Head of caudate nucleus (tissue), 42 donors: ENCODE measurements around the gene ZFHX3.

Source experiments
- DNase-seq, 42 donors: peaks; one replicate each; pipeline versions ENCODE4 v3.0.0 to v3.0.0-alpha.2; 2020 to 2021; ENCODE audit warnings: mixed read lengths in 7 of 42
- intact Hi-C: fragments of 100-400 bp; cut with DNase I; formaldehyde crosslinking; loops from one replicate; pipeline ENCODE4 v1.15.0; 2022

Gene ZFHX3

DNA sequence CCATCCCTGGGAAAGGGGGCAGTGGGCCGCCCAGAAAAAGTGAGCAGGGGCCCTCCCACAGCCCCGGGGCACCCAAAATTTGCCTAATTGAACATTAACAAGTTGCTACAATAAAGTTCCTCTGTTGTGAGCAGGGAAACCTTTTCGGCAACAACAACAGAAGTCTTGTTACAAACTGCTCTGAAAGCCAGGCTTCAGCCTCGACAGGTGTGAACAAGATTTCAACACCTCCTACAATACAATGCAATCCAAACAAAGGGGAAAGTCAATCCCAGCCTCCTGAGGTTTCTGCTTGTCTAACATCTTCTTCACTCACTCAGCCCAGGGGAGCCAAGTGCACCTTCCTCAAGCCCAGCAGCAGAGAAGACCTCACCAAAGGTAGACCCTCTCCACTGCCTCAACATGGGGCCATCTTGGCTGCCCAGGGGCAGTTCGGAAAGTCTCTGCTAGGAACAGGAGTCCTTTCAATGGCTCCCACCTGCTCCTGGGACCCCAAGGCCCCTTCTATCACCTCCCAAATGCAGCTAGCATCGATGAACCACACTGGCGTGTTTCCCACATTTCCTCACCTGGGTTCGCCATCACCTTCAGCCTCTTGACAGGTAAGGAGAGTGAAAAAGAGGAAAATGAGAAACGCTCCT is 19.1 kb downstream of the ZFHX3 start:
- intact Hi-C loops, result no loop called here
- DNase-seq, result peak in 2 of 42 donors; percentile 7 to 9

GRCh38 chr16:73028263-73028662 is 19.7 kb downstream of the ZFHX3 start:
- intact Hi-C loops, result no loop called here

DNA sequence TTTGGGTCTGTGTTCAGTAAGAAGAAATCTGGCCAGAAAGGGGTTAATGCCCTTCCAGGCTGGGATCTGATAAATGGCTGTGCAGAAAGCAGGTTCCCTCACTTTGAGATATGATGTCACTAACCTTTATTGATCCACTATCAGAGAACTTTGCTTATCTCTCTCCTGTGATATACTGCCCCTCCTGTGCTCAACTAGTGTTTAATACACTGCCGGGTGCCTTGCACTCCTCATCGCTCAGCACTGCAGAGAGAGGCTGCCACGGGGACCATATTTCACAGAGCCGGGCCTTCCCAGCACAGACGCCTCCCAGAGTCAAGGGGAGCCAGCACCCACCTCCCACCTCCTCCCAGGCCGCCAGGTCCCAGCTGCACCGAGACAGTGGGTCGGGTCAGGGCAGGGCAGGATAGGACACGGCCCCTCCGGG is 20.2 kb downstream of the ZFHX3 start:
- no peak for DNase-seq
- intact Hi-C loops, result no loop called here

More at GRCh38 chr16:73028263-73028662, 19.7 kb downstream of the ZFHX3 start:
- peak in 1 of 42 donors; percentile 1 for DNase-seq

DNA sequence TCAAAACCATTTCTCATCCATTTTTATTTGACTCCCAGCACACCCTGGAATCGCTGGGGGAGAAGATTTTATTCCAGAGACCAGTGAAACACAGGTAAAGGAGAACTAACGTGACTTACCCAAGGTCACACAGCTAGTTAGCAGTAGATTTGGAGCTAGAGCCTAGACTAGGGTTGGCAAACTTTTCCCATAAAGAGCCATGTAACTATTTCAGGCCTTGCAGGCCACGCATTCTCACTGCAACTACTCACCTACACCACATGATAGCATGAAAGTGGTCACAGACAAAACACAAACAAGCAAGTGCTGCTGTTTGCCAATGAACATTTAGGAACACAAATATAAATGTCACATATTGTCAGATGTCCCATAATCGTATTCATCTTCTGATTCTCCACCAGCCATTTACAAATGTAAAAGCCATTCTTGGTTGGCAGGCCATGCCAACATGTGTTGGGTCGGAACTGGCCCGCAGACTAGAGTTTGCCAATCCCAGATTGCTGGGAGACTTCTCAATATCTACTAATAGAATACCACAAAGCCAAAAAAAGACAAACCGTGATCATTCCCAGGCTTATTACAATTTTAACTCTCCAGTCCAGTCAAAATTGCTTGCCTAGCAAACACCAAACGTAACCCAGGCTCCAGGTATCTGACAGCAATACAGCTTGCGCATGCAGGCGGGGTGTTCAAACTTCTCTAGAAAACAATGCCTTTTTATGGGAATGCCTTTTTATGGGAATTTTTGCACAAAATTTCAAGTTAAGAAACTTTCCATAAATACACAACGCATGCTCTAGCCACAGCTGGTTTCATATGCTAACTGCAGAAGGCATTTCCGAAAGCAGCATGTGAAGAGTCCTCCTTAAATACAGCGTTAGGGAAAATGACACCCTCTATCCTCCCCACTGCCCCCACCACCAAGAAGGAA is 20.9 kb downstream of the ZFHX3 start:
- intact Hi-C loops, result no loop called here
- DNase-seq, result no peak

- intact Hi-C loops, result no loop called here
- DNase-seq, result peak in 1 of 42 donors; percentile 3
Observed at GRCh38 chr16:73025856-73026210, 22.1 kb downstream of the ZFHX3 start.

DNA sequence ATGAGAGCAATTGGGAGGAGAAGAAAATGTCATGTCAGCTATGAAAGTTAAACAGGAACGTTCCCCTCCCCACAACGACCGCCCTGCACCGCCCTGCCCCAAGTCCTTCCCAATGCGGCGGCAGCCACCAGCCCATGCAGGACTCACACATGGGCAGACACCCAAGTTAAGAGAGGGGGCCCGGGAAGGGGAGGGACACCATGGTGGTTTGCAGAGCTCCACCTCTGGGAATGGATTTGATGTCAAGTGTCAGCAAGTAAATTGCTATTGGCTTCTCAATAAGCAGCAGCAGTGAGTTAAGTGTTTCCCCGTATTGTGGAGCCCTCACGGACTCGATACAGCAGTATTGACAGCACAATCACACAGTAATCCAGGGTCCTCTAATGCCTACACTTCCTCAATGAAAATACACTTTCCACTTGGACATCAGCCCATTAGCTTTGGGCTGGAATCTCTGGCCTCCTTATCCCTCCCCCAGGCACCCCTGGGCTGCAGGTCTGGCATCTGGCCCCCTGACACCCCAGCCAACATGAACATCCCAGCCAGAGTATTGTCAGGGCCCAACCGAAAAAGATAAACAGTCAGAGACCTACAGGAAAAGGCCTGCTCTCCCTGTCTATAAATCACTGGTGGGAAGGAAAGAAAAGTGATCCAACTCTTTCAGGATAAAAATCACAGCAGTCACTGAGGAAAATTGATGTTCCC is 22.6 kb downstream of the ZFHX3 start:
- intact Hi-C loops, result no loop called here
- peak in 1 of 42 donors; percentile 16 for DNase-seq

DNA sequence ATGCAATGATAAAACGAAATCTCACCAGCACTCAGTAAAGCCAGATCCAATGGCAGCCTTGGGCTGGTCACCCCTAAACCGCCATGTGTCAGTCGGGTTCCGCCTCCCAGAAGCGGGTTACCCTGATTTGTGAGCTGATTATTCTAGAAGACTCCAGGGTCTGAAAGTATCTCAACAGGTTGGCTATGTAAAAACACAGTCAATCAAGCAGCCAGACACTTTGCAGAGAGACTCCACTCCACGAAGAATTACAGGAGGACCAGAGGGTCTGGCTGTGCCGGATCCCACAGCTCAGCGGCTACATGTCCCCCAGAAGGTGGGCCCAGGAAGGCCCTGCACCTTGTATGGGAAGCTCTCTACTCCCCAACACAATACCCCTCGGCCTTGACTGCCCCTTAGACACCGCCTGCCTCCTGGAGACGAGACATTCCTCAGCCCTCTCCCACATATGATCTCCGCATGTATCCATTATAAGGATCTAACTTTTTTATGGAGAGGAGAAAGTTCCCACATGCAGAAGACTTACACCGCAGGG is 23.3 kb downstream of the ZFHX3 start:
- DNase-seq, result peak in 1 of 42 donors; percentile 7
- intact Hi-C loops, result no loop called here

- intact Hi-C loops, result no loop called here
- peak in 1 of 42 donors; percentile 1 for DNase-seq
Observed at GRCh38 chr16:73023752-73024570, 24.0 kb downstream of the ZFHX3 start.

GRCh38 chr16:73023320-73023719 is 24.6 kb downstream of the ZFHX3 start:
- DNase-seq, result peak in 1 of 42 donors; percentile 1
- intact Hi-C loops, result no loop called here

GRCh38 chr16:73022534-73022933 is 25.4 kb downstream of the ZFHX3 start:
- peak in 2 of 42 donors; percentile 4 to 15 for DNase-seq
- intact Hi-C loops, result no loop called here

GRCh38 chr16:73021866-73022495 is 25.9 kb downstream of the ZFHX3 start:
- peak in 2 of 42 donors; percentile 16 to 31 for DNase-seq
- intact Hi-C loops, result no loop called here

GRCh38 chr16:73020409-73020884 is 27.5 kb downstream of the ZFHX3 start:
- intact Hi-C loops, result no loop called here
- peak in 28 of 42 donors; percentile 19 to 81 (median 47) for DNase-seq

DNA sequence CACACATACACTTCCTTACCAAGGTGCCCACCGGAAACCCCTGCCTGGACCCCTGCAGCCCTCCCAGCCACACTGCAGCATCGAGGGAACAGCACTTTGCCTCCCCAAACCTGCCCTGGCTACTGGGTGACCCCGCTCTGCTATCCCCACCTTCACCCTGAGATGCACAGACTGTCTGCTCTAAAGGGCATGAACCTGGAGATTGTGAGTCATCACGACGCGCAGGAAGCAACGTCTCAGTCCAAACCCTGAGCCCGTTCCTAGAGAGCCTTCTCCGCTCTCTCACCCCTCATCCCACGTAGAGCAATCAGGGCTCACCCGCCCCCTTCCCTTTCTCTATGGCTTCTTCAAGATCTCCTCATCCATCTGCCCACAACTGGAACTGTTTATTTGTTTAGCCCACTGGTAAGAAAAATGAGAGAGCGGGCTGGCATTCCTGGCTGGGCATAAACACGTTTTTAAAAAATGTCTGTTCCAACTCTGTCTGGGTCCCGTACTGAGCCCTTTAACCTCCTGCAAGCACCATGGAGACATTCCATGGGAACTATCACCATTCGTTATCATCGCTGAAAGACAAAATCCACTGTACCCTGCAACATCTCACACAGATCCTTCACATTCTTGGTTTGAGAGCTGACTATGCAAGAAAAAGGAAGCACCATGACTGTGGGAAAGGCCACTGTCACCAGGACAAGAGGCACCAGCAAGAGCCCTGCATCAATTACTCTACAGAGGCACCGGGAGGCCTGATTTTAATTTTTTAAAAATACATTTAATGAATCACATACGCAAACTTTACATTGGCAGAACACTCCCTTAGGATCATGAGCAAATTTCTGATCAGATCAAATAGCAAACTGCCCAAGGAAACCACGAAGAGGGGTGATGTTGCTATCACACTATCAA is 28.2 kb downstream of the ZFHX3 start:
- intact Hi-C loops, result no loop called here
- peak in 1 of 42 donors; percentile 32 for DNase-seq

DNA sequence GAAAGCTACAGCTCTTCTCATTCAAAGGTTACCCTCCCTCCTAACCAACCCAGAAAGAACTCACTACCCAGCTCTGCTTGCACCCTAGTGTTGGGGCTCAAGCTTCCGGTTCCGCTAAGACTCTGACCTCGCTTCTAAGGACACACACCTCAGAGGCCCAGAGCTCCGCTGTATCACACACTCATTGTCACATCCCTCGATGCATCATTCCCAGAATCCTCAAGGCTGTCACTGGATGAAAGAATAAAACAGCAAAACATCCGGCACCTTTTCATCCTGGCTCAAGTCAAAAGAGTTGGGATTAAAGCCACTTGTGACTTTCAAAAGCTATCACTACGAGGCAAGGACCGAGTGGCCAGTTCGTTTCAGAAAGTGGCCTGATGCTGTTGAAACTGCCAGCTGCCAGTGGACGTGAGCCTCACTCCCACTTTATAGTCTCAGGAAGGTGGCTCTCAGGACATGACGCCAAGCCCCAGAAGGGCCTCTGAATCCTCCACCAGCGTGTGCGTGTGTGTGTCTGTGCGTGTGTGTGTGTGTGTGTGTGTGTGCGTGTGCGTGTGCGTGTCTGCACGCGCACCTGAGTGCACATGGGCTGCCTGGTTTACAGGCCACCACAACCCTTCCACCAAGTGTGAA is 29.0 kb downstream of the ZFHX3 start:
- intact Hi-C loops, result no loop called here
- DNase-seq, result peak in 1 of 42 donors; percentile 19

DNA sequence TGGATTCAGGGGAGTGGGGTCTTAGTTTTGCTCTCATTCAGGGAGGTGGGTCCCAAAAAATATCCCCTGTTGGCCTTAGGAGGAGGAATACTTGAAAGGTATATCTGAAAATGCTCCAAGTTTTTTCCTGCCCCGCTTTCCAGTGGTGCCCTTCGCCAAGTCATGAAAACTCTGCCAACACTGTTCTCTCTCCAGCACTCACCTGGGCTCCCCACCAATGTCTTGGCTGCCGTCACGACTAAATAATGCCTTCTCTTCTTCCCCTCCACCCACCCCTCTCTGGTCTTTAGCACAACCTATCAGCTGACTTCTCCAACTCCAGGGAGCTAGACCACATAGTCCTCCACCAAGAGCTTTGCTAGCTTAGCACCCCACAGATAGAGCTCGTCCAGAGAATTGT is 30.6 kb downstream of the ZFHX3 start:
- peak in 1 of 42 donors; percentile 3 for DNase-seq
- intact Hi-C loops, result no loop called here

DNA sequence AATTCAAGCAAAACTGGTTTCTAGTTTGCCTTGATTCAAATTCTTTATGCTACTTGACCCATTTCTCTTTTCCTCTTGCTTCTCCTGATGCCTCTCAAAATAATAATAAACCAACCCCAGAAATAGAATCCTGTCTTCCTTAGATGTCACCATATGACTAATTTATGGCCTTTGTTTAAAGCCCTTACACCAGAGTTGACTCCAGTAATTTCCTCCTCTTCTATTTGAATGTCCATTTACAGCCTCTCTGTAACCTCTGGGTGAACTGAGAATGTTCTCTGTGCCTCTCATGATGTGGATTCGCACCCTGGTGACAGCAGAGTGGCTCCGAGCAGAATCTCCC is 31.5 kb downstream of the ZFHX3 start:
- intact Hi-C loops, result no loop called here
- DNase-seq, result no peak
